DOHH2 (cell line): ENCODE results near the gene FBXO24.

Source experiments
- H3F3A ChIP-seq: fragments of 200-600 bp; sonication (generic), shearing (Covaris generic); 2 replicates; pipeline ENCODE4 v1.6.0; 2016; ENCODE audit warnings: antibody characterized with exemption, mild to moderate bottlenecking; ENCODE audit not compliant: control insufficient read depth, insufficient read depth
- H3K27ac ChIP-seq: fragments of 200-600 bp; sonication (generic); 2 replicates; pipeline ENCODE4 v1.5.1; 2014; ENCODE audit warnings: low read depth, mild to moderate bottlenecking, low read length, moderate library complexity
- H3K27me3 ChIP-seq: fragments of 200-600 bp; sonication (generic); 2 replicates; pipeline ENCODE4 v1.6.1; 2014; ENCODE audit warnings: mild to moderate bottlenecking, low read length, mixed read lengths; ENCODE audit not compliant: control insufficient read depth
- H3K36me3 ChIP-seq: fragments of 200-600 bp; sonication (generic); 2 replicates; pipeline ENCODE4 v1.6.1; 2014; ENCODE audit warnings: mild to moderate bottlenecking, low read length, moderate library complexity, mixed read lengths; ENCODE audit not compliant: control insufficient read depth
- H3K4me1 ChIP-seq: fragments of 200-600 bp; sonication (generic); 2 replicates; pipeline ENCODE4 v1.6.1; 2014; ENCODE audit warnings: mild to moderate bottlenecking, low read length, mixed read lengths; ENCODE audit not compliant: control insufficient read depth
- H3K4me2 ChIP-seq: fragments of 200-600 bp; sonication (generic); 2 replicates; pipeline ENCODE4 v1.6.0; 2014; ENCODE audit warnings: mild to moderate bottlenecking, low read length, moderate library complexity
- H3K4me3 ChIP-seq: fragments of 200-600 bp; sonication (generic); 2 replicates; pipeline ENCODE4 v1.5.1; 2014; ENCODE audit warnings: mild to moderate bottlenecking, low read length, mixed read lengths
- H3K79me2 ChIP-seq: fragments of 200-600 bp; sonication (generic); 2 replicates; pipeline ENCODE4 v1.6.1; 2014; ENCODE audit warnings: mild to moderate bottlenecking, low read length, mixed read lengths; ENCODE audit not compliant: control insufficient read depth
- H3K9me2 ChIP-seq: fragments of 200-600 bp; sonication (generic); replicated peaks from 2 replicates; pipeline ENCODE4 v1.6.1; 2014; ENCODE audit warnings: mild to moderate bottlenecking, low read length, mixed read lengths; ENCODE audit not compliant: control insufficient read depth
- H3K9me3 ChIP-seq: fragments of 200-600 bp; sonication (generic); 2 replicates; pipeline ENCODE4 v1.6.1; 2014; ENCODE audit warnings: antibody characterized with exemption, low read length, mixed read lengths; ENCODE audit not compliant: control insufficient read depth, insufficient read depth
- H4K20me1 ChIP-seq: fragments of 200-600 bp; sonication (generic); 2 replicates; pipeline ENCODE4 v1.6.0; 2014; ENCODE audit warnings: low read depth, mild to moderate bottlenecking, antibody characterized with exemption, low read length, moderate library complexity; ENCODE audit not compliant: control insufficient read depth, insufficient read depth
- EZH2phosphoT487 ChIP-seq: fragments of 200-600 bp; sonication (generic); IDR thresholded peaks from 2 replicates; pipeline ENCODE4 v1.6.1; 2017; ENCODE audit warnings: borderline replicate concordance, mild to moderate bottlenecking, antibody characterized with exemption, low read length, moderate library complexity, mixed read lengths
- TF ChIP-seq, protein P1 (sequence below): fragments of 200-600 bp; sonication (generic); IDR thresholded peaks from one replicate; pipeline ENCODE4 v1.5.1; 2014; ENCODE audit warnings: antibody characterized with exemption, mild to moderate bottlenecking, low read depth, low read length; ENCODE audit not compliant: poor library complexity, severe bottlenecking

The FBXO24 gene

GRCh38 chr7:100574362-100575205 is 11.5 kb upstream of the FBXO24 start:
- Histone ChIP-seq H3K9me2 (no peaks in the 10 kb centered on the region), H3K4me3 (no peak overlapping the region), H3K36me3 (peaks cover 49% of the 10 kb centered on the region), H3K79me2 (no peaks in the 10 kb centered on the region), H3F3A (no peaks in the 10 kb centered on the region), H4K20me1 (peaks cover 4% of the 10 kb centered on the region; the same call in 1 of the 2 replicates), H3K4me2 (no peak overlapping the region), H3K27ac (no peak overlapping the region), H3K9me3 (no peaks in the 10 kb centered on the region), H3K27me3 (peaks cover 9% of the 10 kb centered on the region), H3K4me1 (peaks cover 15% of the 10 kb centered on the region)
- TF ChIP-seq EZH2phosphoT487 = no peak
- TF ChIP-seq, protein P1, sequence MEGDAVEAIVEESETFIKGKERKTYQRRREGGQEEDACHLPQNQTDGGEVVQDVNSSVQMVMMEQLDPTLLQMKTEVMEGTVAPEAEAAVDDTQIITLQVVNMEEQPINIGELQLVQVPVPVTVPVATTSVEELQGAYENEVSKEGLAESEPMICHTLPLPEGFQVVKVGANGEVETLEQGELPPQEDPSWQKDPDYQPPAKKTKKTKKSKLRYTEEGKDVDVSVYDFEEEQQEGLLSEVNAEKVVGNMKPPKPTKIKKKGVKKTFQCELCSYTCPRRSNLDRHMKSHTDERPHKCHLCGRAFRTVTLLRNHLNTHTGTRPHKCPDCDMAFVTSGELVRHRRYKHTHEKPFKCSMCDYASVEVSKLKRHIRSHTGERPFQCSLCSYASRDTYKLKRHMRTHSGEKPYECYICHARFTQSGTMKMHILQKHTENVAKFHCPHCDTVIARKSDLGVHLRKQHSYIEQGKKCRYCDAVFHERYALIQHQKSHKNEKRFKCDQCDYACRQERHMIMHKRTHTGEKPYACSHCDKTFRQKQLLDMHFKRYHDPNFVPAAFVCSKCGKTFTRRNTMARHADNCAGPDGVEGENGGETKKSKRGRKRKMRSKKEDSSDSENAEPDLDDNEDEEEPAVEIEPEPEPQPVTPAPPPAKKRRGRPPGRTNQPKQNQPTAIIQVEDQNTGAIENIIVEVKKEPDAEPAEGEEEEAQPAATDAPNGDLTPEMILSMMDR = no peak

- no peaks in the 10 kb centered on the region for H4K20me1 ChIP-seq
- H3K36me3 ChIP-seq = peaks cover 55% of the 10 kb centered on the region
- H3K27ac ChIP-seq = no peak overlapping the region
Observed at GRCh38 chr7:100575206-100575631, 10.9 kb upstream of the FBXO24 start.

DNA sequence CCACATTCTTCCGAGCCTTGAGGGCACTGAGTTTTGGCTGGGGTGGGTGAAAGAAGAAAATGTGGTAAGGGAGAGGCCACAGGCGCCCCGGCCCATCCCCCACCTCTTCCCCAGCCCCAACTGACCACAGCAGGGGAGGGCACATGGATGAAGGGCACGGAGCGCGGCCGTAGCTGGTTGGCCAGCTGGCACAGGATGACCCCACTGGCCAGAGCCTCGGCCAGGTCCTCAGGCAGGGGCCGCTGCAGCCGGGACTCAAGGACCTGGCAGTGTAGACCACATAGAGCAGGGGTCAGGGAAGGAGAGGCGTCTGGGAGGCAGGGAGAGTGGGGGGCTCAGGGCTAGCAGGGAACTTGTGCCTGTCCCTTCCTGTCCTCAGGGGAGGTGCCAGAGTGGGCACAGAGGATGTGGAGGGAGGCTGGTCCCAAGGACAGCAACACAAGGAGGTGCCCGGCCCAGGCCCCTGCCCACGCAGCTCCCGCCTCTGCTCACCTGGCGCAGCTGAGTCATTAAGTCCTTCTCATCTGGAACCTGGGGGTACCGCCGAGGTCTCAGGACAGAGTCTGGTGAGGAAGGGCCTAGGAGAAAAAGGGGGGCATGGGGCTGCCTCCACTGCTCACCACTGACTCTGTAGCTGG is 10.3 kb upstream of the FBXO24 start:
- no peaks in the 10 kb centered on the region for H3K9me3 ChIP-seq
- no peaks in the 10 kb centered on the region for H3F3A ChIP-seq
- H4K20me1 ChIP-seq = no peaks in the 10 kb centered on the region
- peaks cover 62% of the 10 kb centered on the region for H3K36me3 ChIP-seq
- H3K4me2 ChIP-seq = no peak overlapping the region
- H3K27ac ChIP-seq = no peak overlapping the region
- H3K27me3 ChIP-seq = no peaks in the 10 kb centered on the region
- H3K4me1 ChIP-seq = 0 out of 2 replicates have a peak, but pooled peaks cover 4% of the 10 kb centered on the region
- H3K4me3 ChIP-seq = no peak overlapping the region
- H3K9me2 ChIP-seq = no peaks in the 10 kb centered on the region
- H3K79me2 ChIP-seq = no peaks in the 10 kb centered on the region
- TF ChIP-seq, protein P1 = no peak
- no peak for TF ChIP-seq EZH2phosphoT487

More at GRCh38 chr7:100575206-100575631, 10.9 kb upstream of the FBXO24 start:
- Histone ChIP-seq H3K4me2 (no peak overlapping the region), H3K9me2 (no peaks in the 10 kb centered on the region), H3K27me3 (peaks cover 2% of the 10 kb centered on the region), H3F3A (no peaks in the 10 kb centered on the region), H3K9me3 (no peaks in the 10 kb centered on the region), H3K4me1 (peaks cover 8% of the 10 kb centered on the region), H3K79me2 (no peaks in the 10 kb centered on the region), H3K4me3 (no peak overlapping the region)
- no peak for TF ChIP-seq EZH2phosphoT487
